Gastroesophageal sphincter (tissue), 3 donors: ENCODE measurements around the gene SYNM.

Experiments
- POLR2A ChIP-seq, 2 donors: fragments of 450-650 bp; IDR thresholded peaks; one replicate each; pipeline ENCODE4 v1.6.1; 2017; ENCODE audit warnings: antibody characterized with exemption in 2 of 2, mild to moderate bottlenecking in 2 of 2, moderate library complexity in 1 of 2
- POLR2AphosphoS5 ChIP-seq: sonication (generic); formaldehyde crosslinking; IDR thresholded peaks from one replicate; pipeline ENCODE4 v1.6.1; 2017; ENCODE audit warnings: antibody characterized with exemption
- TF ChIP-seq, protein P1 (sequence below), 4 experiments: fragments of 200-600 bp in 2 of 4; fragments of 450-650 bp in 2 of 4; sonication (generic) in 1 of 4; IDR thresholded peaks; one replicate each; pipeline ENCODE4 v1.5.1; 2017 to 2019; ENCODE audit warnings: antibody characterized with exemption in 4 of 4, mild to moderate bottlenecking in 2 of 4, moderate library complexity in 2 of 4

DNA sequence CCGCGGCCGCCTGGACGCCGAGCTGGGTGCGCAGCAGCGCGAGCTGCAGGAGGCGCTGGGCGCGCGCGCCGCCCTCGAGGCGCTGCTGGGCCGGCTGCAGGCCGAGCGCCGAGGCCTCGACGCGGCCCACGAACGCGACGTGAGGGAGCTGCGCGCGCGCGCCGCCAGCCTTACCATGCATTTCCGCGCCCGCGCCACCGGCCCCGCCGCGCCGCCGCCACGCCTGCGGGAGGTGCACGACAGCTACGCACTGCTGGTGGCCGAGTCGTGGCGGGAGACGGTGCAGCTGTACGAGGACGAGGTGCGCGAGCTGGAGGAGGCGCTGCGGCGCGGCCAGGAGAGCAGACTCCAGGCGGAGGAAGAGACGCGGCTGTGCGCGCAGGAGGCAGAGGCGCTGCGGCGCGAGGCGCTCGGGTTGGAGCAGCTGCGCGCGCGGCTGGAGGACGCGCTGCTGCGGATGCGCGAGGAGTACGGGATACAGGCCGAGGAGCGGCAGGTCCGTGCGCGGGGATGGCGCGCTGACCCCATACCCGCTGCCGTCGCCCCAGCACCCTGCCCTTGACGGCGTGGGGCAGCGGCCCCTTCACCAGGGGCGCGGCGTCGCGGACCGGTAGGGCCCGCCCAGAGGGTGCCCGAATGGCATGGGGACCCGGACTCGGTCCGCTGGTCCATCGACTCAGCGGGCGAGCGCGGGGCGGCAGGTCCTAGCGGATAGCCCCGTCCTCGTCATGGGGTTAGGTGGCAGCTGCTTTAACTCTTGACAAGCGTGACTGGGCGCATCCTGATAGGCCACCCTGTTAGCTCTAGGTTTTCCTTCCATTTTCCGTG, 848 bp downstream of the SYNM start:
- TF ChIP-seq, protein P1, sequence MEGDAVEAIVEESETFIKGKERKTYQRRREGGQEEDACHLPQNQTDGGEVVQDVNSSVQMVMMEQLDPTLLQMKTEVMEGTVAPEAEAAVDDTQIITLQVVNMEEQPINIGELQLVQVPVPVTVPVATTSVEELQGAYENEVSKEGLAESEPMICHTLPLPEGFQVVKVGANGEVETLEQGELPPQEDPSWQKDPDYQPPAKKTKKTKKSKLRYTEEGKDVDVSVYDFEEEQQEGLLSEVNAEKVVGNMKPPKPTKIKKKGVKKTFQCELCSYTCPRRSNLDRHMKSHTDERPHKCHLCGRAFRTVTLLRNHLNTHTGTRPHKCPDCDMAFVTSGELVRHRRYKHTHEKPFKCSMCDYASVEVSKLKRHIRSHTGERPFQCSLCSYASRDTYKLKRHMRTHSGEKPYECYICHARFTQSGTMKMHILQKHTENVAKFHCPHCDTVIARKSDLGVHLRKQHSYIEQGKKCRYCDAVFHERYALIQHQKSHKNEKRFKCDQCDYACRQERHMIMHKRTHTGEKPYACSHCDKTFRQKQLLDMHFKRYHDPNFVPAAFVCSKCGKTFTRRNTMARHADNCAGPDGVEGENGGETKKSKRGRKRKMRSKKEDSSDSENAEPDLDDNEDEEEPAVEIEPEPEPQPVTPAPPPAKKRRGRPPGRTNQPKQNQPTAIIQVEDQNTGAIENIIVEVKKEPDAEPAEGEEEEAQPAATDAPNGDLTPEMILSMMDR (IDR thresholded peaks at IDR 0.05), result peak in 1 of 4 experiments; percentile 20
- peak in 1 of 2 donors; percentile 36 for TF ChIP-seq POLR2A (IDR thresholded peaks at IDR 0.05)
- peak; percentile 74 for TF ChIP-seq POLR2AphosphoS5
